NCI-H2227 (cell line): ENCODE results near the gene KIAA2012.

ENCODE experiments used
- DNase-seq: peaks from one replicate; lab custom pipeline; 2025; ENCODE audit not compliant: unreplicated experiment; lab: John Stamatoyannopoulos, UW

Gene KIAA2012

DNA sequence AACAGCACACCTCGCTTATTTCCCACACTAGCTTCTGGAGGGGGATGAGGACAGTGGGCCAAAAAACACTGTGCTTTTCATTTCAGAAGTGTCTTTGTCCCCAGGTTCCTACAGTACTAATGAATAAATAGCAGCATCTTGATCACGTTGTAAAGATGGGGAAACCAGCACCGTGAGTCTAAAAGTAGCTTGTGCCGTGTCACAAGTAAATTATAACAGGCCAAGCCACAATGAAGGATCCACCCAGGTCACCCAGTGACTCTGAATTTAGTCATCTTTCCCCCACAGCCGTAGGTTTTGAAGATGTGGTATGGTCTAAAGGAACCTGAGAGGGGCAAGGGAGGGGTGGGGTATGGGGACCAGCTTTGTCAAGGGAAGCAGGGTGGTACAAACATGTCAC is 30.6 kb upstream of the KIAA2012 start:
- no peak for DNase-seq

DNA sequence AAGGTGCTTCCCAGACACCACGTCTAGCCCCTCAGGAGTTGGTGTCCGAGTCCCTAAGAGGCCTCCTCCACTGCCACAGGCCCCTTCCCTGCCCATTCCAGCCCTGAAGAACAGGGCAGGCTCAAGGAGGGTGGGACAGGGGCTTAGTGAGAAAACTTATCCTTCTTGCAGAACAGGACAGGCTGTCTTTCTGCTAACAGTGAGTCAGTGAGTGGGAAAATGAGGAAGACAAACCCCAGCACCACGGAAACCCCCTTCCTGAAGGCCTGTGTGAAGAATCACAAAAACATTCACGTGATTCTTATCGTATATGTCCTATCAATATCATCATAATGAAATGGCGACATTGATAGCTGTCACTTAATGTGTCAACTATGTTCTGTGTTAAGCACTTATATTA is 29.6 kb upstream of the KIAA2012 start:
- no peak for DNase-seq

DNA sequence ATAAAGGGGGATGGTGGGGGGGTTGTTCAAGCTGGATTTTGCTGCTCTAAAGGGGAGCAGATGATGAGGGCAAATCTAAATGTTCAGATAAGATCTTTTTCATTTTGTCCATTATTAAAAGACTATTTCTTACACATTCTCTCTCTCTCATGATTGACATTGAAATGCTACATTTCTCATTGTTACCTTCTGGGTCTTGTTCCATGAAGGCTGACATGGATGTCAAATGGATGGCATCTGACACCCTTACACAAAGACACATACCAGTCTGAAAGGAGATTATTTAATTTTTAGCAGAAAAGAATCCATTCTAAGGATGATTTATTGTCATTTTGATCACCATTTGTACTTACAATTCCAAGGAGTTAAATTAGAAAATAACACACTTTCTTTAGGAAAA is 28.3 kb upstream of the KIAA2012 start:
- DNase-seq: no peak

DNA sequence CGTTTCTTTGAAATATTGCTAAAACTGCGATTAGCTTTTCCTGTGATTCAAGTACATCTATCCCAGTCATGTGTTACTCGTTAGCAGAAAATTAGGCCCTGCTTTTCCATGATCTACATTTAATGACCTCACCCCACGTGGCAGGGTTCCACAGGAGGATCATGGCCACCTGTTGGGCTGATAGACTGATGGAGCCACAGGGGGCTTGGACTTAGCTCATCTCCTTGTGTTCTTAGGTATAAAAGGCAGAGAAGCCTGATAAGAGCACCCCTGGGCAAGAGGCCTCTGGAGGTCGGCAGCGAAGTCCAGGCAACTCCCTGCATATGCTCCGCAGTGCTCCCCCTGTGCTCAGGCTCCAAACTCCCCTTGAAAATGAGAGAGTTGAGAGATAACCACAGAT is 26.5 kb upstream of the KIAA2012 start:
- DNase-seq: no peak

DNA sequence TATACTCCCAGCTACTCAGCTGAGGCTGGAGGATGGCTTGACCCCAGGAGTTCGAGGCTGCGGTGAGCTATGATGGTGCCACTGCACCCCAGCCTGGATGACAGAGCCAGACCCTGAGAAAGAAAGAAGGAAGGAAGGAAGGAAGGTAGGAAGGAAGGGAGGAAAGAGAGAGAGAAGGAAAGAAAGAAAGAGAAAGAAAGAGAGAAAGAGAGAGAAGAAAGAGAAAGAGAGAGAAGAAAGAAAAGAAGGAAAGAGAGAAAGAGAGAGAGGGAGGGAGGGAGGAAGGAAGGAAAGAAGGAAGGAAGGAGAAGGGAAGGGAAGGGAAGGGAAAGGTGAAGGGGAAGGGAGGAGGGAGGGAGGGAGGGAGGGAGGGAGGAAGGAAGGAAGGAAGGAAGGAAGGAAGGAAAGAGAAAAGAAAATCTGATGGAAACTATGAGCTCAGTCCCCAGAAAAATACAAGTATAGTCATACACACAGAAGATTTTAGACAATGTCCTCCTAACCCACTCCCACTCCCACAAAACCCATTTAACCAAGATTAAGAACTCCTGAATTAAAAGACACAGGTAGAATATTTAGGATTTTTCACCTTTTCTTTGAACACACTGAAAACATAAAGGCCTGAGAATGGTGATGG is 23.8 kb upstream of the KIAA2012 start:
- no peak for DNase-seq

DNA sequence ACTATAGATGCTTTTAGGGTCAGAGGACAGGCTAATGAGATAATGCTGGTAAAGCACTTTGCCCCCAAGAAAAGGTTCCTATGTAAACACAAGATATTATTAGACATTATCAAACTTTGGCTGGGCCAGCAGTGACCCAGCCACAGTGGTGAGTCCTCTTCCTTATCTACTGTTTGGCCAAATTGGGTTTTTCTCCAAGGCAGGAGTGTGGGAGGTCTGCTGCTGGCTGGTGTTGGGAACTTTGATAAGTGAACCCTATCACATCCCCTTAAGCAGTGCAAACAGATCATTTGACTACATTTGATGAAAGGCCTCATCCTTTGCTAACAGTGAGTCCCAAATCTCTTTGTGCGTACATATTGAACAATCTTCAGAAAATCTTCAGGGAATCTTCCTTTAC is 23.2 kb upstream of the KIAA2012 start:
- DNase-seq: no peak

DNA sequence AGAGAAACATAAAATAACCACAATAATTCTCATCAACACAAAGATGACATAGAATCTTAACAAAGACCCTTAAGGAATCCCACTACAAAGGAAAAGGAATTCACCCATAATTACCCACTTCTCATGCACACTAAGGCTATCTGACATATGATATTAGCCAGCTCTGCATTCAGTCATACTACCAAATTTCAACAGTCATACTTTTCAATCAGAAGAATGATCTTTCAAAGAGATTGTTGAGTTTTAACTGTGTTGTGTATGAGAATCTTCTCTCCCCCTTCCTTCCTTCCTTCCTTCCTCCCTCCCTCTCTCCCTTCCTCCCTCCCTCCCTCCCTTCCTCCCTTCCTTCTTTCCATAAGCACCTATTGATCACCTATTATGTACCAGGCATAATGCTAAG is 22.4 kb upstream of the KIAA2012 start:
- no peak for DNase-seq

DNA sequence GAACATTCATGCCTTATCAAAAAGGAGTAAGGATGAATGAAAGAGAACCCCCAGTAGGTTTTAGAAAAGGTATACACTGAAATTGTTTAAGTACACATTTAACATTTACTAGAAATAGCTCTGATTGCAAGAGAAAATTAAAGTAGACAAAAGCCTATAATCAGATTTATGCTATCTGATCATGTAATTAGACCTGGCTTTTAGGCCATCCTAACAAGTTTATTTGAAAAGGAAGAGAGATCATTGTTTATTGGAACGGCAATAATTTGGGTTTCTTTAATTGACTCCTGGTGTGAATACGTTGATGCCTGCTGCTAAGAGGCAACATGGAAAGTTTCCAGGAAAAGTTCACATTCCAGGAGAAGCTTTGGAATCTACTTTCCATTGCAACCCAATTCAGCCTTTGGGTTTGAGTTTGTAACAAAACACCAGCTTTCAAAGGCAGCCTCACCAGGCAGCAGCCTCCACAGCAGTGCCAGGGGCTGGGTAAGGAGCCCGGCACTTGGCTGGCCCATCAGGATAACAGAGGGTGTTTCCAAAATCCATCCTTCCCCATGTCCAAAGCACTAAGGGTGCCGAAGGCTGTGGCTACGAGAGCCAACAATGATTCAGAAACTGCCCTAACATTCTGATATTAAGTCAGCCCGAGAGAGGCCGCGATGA is 21.4 kb upstream of the KIAA2012 start:
- DNase-seq: no peak

DNA sequence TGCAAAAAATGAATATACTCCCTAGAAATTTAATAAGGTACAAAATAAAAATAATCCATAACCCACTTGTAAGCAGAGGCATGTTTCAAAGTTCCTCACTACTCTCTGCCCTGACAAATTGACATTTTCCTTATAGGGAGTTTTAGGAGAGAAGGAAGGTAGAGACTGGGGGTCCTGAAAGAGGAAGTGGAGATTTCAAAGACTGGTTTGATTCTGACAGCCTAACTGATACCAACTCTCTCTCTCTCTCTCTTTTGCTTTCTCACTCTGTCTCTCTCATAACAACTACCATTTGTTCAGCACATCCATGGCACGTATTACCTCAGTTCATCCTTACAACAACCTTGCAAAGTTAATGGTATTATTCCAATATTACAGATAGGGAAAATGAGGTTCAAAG is 20.8 kb upstream of the KIAA2012 start:
- no peak for DNase-seq

DNA sequence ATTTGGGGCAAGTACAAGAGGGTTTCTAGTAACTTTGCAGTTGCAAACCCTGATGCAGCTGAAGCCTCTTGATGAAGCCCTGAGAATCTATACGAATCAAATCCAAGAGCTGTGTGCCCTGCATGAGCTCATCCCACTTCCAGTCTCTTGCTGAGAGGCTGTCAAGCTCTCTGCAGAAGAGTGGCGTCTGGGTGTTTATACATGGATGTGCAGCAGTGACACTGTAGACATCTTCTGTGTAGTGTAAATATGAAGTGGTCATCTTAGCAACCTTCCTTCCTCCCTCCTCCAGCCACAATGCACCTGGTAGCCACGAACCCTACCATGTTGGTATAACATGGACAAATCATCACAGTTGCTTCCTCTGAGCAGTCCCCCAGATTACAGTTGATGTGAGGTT is 18.4 kb upstream of the KIAA2012 start:
- no peak for DNase-seq

DNA sequence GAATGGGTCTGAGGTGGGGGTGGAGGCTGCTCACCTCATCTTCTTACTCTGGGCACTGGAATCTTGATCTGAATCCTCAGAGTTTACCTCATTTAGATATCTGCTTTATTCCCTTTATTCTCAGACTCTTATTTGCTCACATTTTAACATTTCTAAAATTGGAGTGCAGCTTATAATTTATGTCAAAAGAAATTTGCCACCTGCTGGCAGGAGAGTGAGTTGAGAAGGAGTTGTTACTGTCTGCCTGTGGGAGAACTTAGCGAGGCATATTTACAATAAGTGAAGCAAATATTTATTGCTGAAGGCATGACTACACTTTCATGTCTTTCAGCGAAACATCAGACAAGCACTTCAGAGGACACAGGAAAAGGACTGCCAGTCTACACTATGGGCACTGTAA is 16.4 kb upstream of the KIAA2012 start:
- peak; percentile 21 for DNase-seq

DNA sequence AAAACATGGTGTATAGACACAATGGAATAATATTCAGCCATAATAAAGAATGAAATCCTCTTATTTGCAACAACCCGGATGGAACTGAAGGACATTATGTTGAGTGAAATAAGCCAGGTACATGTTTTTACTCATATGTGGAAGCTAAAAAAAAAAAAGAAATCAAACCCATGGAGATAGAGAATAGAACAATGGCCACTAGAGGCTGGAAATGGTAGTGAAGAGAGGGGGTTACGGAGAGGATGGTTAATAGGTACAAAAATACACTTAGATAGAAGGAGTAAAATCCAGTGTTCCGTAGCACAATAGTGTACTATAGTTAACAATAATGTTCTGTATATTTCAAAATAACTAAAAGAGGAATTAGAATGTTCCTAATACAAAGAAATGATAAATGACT is 12.8 kb upstream of the KIAA2012 start:
- no peak for DNase-seq

DNA sequence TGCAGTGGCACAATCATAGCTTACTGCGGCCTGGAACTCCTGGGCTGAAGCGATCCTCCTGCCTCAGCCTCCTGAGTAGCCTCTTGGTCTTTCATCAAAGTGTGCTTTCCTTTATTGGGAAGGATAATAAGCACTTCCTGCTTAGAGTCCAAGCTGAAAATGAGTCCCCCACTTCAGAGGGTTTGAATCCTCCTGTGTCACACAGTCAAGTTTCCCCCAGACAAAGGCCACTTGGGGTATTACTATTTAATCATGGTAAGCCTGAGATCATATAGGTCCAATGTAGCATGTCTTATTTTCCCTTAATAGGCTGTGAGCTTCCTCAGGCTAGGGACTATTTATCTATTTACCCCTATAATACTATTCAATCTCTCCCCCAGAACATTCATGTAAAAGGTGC is 11.4 kb upstream of the KIAA2012 start:
- DNase-seq: no peak

DNA sequence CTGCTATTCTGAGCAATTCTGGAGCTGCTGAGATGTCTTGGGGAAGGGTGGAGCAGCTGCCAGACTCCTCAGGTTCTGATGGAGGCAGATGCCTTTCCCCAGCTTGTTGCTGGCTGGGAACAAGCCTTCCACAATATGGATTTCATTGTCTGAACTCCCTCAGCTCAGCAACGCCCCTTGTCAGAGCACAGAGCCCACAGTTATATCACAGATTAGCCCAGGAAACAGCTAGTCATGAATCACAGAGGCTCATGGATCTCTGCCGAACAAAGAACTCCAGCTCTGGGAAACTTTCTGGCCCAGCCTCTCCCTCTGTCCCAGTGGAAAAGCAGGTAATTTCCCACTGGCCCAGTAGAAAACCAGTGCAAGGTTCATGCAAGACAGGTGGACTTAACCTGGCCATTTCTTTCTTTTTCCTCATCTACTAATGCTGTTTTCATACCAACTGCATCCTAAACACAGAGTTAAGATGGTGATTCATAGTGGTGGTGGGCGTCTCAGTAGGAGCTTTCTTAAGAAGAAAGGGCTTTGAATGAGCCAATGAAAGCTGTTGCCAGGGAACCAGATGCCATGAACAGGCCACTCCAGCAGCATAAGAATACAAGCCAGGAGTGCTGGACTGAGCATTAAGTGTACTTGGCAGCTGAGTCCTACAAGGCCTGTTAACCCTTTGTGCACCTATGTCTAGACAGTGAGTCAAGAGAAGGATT is 8.7 kb upstream of the KIAA2012 start:
- peak; percentile 76 for DNase-seq

DNA sequence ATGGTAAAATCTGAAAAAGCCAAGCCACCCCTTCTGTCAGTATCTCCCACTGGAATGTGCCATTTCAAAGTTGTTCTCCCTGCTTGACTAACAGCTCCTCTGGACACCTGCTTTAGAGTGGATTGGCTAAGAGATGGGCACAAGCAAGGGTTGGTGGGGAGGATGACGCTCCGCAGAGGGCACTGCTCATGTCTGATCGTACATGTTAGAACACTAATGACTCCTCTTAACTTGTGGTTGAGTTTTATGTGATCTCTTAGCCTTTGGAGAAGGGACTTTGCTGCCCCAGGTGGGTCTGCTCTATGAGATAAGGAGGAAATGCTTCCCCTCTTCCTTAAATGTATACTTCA is 8.2 kb upstream of the KIAA2012 start:
- DNase-seq: no peak

DNA sequence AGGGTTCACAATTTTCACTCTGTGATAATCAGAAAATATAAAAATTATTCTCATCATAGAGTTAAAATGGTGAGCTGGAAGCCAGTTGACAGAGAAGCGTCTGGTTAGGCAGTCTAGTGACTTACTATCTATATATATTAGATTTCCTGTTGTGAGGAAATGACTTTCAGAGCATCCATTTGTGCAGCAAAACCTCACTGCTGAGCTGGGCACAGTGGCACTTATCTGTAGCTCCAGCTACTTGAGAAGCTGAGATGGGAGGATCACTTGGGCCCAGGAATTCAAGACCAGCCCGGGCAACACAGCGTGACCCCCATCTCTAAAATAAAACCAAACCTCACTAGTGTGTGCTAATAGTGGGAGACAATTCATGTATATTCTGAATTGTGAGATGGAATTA is 7.2 kb upstream of the KIAA2012 start:
- DNase-seq: no peak

DNA sequence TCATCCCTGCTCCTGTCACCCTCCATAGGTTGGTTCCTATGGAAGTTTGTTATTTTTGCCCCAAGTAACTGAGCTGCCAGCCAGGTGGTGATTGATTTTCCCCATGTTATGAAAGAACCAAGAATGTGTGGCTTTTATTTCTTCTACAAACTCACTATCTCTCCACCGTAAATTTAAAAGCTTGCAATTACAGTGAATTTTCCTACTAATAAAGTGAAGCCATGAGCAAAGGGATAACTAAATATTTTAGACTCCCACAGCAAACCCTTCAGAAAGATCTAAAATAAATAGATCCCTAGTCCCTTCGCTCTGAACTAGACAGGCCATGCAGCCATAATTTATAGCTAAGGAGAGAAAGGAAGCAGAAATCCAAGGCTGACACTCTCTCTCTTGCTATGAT is 6.2 kb upstream of the KIAA2012 start:
- no peak for DNase-seq

DNA sequence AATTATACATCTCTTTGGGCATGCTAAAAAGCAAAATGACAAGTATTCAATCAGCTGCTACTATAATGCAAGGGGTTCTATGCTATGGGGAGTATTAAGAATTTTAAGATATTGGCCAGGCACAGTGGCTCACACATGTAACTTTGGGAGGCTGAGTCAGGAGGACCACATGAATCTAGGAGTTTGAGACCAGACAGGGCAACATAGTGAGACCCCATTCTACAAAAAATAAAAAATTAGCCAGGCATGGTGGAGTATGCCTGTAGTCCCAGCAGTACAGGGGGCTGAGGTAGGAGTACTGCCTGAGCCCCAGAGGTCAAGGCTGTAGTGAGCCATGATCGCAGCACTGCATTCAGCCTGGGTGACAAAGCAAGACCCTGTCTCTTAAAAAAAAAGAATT is 5.5 kb upstream of the KIAA2012 start:
- DNase-seq: no peak

DNA sequence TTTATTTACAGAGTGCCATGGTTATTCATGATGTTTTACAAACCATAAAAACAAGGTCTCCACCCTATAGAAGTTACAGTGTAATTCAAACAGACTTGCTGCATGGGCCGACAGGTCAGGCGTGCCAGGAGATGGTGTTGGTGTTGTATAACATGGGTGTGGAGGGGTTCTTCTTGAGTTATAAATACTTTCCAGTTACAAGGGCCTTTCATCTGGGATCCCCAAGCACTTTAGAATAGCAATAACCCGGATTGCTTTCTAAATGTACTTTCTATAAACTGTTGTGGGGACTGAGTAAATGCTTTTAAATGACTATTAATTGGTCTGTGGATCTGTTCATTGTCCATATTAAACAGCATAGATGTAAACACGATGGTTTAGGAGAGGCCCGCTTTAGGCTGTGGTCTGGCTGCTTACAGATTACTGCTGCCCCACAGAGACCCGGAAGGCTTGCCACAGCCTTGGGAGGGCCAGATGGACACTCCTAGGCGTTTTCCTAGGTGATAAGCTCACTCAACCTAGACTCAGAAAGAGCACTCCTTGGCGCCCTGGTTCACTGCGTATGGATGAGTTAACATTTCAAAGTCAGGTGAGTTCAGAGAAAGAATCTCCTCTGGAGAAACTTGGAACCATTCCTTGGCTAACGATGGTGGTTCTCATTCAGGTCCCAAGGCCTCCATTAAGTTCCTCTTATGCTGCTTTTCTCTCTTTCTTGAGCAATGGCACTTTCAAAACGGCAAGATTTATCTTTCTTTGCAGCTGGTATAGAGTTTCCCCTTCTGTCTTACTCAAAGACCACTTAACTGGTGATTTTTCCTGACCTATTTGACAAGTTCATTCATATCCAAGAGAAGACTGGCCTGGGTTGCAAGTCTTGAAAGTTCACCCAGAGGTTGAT is 3.6 kb upstream of the KIAA2012 start:
- no peak for DNase-seq

DNA sequence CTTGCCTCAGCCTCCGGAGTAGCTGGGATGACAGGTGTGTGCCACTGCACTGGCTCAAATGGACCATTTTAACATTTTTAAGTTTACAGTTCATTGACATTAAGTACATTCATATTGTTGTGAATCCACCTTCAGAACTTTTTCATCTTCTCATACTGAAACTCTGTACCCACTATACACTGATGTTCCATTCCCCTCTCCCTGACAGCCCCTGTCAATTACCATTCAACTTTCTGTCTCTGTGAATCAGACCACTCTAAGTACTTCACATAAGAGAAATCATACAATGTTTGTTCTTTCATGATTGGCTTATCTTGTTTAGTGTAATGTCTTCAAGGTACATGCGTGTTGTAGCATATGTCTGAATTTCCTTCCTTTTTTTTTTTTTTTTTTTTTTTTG is 1.9 kb upstream of the KIAA2012 start:
- no peak for DNase-seq

DNA sequence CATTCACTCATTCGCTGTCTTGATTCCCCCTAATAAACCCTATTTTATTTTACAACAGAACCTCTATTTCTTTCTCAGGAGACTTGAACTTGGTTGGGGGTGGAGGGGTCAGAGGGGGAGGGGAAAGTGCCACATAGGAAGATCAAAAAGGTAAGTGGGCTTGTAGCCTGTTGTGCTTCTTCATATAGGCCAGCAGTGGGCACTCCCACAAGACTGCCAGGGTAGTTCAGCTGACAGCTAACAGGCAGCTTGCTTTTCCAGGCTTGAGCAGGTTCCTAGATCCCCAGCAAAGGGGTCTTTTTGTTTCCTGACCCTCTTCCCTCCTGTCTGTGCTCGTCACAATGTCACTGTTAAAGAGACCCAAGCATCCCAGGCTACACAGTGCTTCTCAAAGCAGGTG is 829 bp upstream of the KIAA2012 start:
- peak; percentile 13 for DNase-seq

DNA sequence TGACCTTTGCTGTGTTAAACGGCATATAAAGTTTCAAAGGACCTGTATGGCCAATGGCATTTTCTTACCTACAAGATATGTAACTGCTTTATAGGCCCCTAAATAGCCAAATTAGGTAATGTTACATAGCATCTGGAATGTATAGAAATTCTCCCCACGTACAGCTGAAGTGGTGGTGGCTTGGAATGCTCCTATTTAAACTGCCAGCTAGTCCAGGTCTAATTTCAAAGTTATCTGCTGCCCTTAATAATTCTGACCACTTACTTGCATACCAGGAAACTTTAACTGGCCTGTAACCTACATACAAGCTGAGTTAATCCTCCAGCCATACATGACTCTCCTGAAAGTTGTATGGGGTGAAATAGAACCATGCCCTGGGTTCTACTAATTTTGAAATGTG is 1.3 kb downstream of the KIAA2012 start:
- no peak for DNase-seq
